K562 (cell line): ENCODE data around the gene PRRT1.

ENCODE experiments used
- CEBPB ChIP-seq: fragments of 450-650 bp; IDR thresholded peaks from 2 replicates; pipeline ENCODE4 v1.6.1; 2016; ENCODE audit warnings: missing genetic modification characterization, missing compliant biosample characterization
- GABPA ChIP-seq: fragments of 200-800 bp; sonication (Bioruptor generic); conservative IDR thresholded peaks from 2 replicates; pipeline ENCODE4 v1.6.1; 2016; ENCODE audit warnings: low read depth, missing genetic modification characterization, missing compliant biosample characterization
- HOXB6 ChIP-seq: fragments of 250-450 bp; sonication (Bioruptor Pico); IDR thresholded peaks from 2 replicates; pipeline ENCODE4 v1.5.1; 2022; ENCODE audit warnings: mild to moderate bottlenecking, borderline replicate concordance
- YY1 ChIP-seq, 3 experiments: IDR thresholded peaks; 2 replicates each; pipeline ENCODE4 v1.6.1; 2011; ENCODE audit warnings: low read length in 2 of 3, mild to moderate bottlenecking in 2 of 3, moderate library complexity in 2 of 3, borderline replicate concordance in 1 of 3, control low read depth in 1 of 3, low read depth in 1 of 3; ENCODE audit not compliant: insufficient read depth in 3 of 3, insufficient replicate concordance in 2 of 3, control insufficient read depth in 1 of 3, insufficient read length in 1 of 3; ENCODE audit errors: extremely low read depth in 1 of 3
- ZNF274 ChIP-seq: IDR thresholded peaks from 2 replicates; pipeline ENCODE4 v1.6.1; 2011; ENCODE audit warnings: low read depth, mild to moderate bottlenecking, low read length, moderate library complexity, borderline replicate concordance
- ZNF354B ChIP-seq: fragments of 250-450 bp; sonication (Bioruptor Pico); IDR thresholded peaks from 2 replicates; pipeline ENCODE4 v1.4.0; 2020
- ZNF561 ChIP-seq: fragments of 450-650 bp; formaldehyde crosslinking; conservative IDR thresholded peaks from 2 replicates; pipeline ENCODE4 v1.4.0; 2020; ENCODE audit warnings: mild to moderate bottlenecking, moderate library complexity
- ZNF785 ChIP-seq: fragments of 250-450 bp; sonication (Bioruptor Pico); IDR thresholded peaks from 2 replicates; pipeline ENCODE4 v1.4.0; 2020; ENCODE audit warnings: mild to moderate bottlenecking
- TF ChIP-seq, protein P1 (sequence below): fragments of 150-350 bp; IDR thresholded peaks from 2 replicates; pipeline ENCODE4 v1.6.1; 2014; ENCODE audit warnings: low read depth, mild to moderate bottlenecking, low read length, borderline replicate concordance
- TF ChIP-seq, protein P2 (sequence below): sonication (generic); formaldehyde crosslinking; IDR thresholded peaks from 2 replicates; pipeline ENCODE4 v1.9.0; 2022; ENCODE audit warnings: mild to moderate bottlenecking, missing genetic modification reagents

GRCh38 chr6:32183483-32184083 lies 31.8 kb upstream of the PRRT1 start:
- TF ChIP-seq, protein P1, sequence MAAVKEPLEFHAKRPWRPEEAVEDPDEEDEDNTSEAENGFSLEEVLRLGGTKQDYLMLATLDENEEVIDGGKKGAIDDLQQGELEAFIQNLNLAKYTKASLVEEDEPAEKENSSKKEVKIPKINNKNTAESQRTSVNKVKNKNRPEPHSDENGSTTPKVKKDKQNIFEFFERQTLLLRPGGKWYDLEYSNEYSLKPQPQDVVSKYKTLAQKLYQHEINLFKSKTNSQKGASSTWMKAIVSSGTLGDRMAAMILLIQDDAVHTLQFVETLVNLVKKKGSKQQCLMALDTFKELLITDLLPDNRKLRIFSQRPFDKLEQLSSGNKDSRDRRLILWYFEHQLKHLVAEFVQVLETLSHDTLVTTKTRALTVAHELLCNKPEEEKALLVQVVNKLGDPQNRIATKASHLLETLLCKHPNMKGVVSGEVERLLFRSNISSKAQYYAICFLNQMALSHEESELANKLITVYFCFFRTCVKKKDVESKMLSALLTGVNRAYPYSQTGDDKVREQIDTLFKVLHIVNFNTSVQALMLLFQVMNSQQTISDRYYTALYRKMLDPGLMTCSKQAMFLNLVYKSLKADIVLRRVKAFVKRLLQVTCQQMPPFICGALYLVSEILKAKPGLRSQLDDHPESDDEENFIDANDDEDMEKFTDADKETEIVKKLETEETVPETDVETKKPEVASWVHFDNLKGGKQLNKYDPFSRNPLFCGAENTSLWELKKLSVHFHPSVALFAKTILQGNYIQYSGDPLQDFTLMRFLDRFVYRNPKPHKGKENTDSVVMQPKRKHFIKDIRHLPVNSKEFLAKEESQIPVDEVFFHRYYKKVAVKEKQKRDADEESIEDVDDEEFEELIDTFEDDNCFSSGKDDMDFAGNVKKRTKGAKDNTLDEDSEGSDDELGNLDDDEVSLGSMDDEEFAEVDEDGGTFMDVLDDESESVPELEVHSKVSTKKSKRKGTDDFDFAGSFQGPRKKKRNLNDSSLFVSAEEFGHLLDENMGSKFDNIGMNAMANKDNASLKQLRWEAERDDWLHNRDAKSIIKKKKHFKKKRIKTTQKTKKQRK = no peak
- TF ChIP-seq GABPA (no peak), YY1 (IDR thresholded peaks at IDR 0.05; ENCODE audit: borderline replicate concordance in 1 of 3, control insufficient read depth in 1 of 3, extremely low read depth in 1 of 3, insufficient read depth in 3 of 3, insufficient read length in 1 of 3, insufficient replicate concordance in 2 of 3, low read depth in 1 of 3, low read length in 2 of 3) (no peak), CEBPB (no peak), ZNF561 (CRISPR knock-in tag) (no peak), ZNF274 (no peak), HOXB6 (CRISPR knock-in tag) (no peak), ZNF354B (CRISPR knock-in tag) (no peak), ZNF785 (CRISPR knock-in tag) (no peak)
- TF ChIP-seq, protein P2, sequence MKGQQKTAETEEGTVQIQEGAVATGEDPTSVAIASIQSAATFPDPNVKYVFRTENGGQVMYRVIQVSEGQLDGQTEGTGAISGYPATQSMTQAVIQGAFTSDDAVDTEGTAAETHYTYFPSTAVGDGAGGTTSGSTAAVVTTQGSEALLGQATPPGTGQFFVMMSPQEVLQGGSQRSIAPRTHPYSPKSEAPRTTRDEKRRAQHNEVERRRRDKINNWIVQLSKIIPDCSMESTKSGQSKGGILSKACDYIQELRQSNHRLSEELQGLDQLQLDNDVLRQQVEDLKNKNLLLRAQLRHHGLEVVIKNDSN (CRISPR knock-in tag) = no peak
